ENCODE data around the gene RASGRP3.

The RASGRP3 gene

GRCh38 chr2:33494155-33494779 lies 17.8 kb downstream of the RASGRP3 start:
- DNase-seq: no peak

GRCh38 chr2:33494877-33495641 lies 18.6 kb downstream of the RASGRP3 start:
- no peak for DNase-seq

- DNase-seq: no peak
These were observed 19.2 kb downstream of the RASGRP3 start for GRCh38 chr2:33495683-33496082.

- no peak for DNase-seq
These were observed 19.7 kb downstream of the RASGRP3 start for GRCh38 chr2:33496150-33496549.

- DNase-seq: no peak
These were observed 20.3 kb downstream of the RASGRP3 start for GRCh38 chr2:33496726-33497125.

GRCh38 chr2:33497221-33497650 lies 20.8 kb downstream of the RASGRP3 start:
- DNase-seq: no peak

- no peak for DNase-seq
These were observed 22.0 kb downstream of the RASGRP3 start for GRCh38 chr2:33498291-33498956.

- no peak for DNase-seq
These were observed 23.7 kb downstream of the RASGRP3 start for GRCh38 chr2:33500177-33500576.

- DNase-seq: no peak
These were observed 25.6 kb downstream of the RASGRP3 start for GRCh38 chr2:33502025-33502424.

- DNase-seq: no peak
These were observed 26.6 kb downstream of the RASGRP3 start for GRCh38 chr2:33503002-33503401.

GRCh38 chr2:33505966-33506365 lies 29.5 kb downstream of the RASGRP3 start:
- no peak for DNase-seq

GRCh38 chr2:33509908-33510585 lies 33.6 kb downstream of the RASGRP3 start:
- no peak for DNase-seq

GRCh38 chr2:33510586-33510968 lies 34.1 kb downstream of the RASGRP3 start:
- DNase-seq: no peak

GRCh38 chr2:33511141-33511540 lies 34.7 kb downstream of the RASGRP3 start:
- DNase-seq: no peak

- DNase-seq: no peak
These were observed 35.7 kb downstream of the RASGRP3 start for GRCh38 chr2:33512112-33512511.

GRCh38 chr2:33513480-33513879 lies 37.0 kb downstream of the RASGRP3 start:
- no peak for DNase-seq

- DNase-seq: no peak
These were observed 40.1 kb downstream of the RASGRP3 start for GRCh38 chr2:33516456-33516995.

- no peak for DNase-seq
These were observed 41.8 kb downstream of the RASGRP3 start for GRCh38 chr2:33518200-33518599.

GRCh38 chr2:33518929-33519328 lies 42.5 kb downstream of the RASGRP3 start:
- DNase-seq: no peak

- DNase-seq: no peak
These were observed 45.4 kb downstream of the RASGRP3 start for GRCh38 chr2:33521791-33522281.

GRCh38 chr2:33522576-33522975 lies 46.1 kb downstream of the RASGRP3 start:
- DNase-seq: no peak

- no peak for DNase-seq
These were observed 49.2 kb downstream of the RASGRP3 start for GRCh38 chr2:33525666-33526065.

- DNase-seq: no peak
These were observed 49.7 kb downstream of the RASGRP3 start for GRCh38 chr2:33526132-33526531.
